ENCODE results near the gene KRT73.

KRT73 gene

DNA sequence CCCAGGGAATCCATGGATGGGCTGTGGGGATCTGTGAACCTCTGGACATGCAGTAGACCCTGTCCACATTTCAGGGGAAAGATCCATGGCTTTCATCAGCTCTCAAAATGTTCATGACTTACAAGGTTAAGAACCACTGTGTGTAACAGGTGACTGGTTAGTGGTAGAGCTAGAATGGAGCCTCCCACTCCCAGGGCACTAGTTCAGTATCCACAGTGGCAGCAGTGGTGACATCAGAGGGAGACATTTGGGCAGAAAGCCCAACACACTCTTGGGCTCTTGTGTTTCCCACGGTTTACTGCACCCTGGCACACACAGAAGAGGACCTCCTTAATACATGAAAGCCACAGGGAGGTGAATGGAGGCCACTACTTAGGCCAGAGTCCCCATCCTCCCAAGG lies 53.8 kb downstream of the KRT73 start:
- no peak for DNase-seq

DNA sequence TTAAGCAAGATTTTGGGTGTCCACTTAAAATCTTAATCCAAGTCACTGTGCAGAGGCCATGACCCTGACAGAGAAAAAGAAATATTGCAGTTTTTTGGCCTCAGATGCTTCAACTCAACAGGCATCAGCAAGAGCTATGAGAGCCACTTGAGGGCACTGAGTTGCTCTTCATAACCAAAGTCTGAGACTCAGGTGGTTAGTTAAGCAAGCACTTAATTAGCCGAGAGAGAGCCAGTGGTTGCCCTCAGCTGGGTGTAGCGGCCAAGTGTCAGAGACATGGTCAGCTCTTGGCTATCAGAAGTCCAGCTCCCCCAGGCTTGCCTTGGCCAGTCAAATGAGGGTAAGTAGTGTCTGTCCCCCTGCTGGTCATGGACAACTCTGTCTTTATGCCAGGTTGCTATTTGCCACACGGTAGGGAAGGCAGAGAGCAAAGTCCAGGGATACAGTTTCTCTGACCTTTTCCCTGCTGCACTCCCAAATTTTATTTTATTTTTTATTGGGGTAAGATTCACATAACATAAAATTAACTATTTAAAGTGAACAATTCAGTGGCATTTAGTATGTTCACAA lies 56.4 kb downstream of the KRT73 start:
- no peak for DNase-seq

DNA sequence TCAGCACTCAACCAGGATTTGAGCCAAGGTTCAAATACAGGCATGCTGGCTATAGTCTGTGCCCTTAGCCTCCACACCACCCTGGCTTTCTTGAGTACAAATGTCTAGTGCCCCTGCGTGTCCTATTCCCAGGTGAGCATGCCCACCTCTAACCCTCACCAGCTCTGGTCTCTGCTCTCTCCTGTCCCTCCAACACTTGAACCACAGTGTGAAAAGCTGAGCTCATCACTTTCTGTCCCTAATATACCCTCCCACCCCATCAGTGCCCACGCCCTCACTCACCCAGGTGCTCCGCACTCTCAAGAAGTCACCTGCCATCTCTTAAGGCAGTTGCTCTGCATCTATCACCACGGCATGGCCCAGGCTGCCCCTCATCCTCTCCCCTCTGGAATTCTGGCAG lies 58.4 kb downstream of the KRT73 start:
- no peak for DNase-seq

DNA sequence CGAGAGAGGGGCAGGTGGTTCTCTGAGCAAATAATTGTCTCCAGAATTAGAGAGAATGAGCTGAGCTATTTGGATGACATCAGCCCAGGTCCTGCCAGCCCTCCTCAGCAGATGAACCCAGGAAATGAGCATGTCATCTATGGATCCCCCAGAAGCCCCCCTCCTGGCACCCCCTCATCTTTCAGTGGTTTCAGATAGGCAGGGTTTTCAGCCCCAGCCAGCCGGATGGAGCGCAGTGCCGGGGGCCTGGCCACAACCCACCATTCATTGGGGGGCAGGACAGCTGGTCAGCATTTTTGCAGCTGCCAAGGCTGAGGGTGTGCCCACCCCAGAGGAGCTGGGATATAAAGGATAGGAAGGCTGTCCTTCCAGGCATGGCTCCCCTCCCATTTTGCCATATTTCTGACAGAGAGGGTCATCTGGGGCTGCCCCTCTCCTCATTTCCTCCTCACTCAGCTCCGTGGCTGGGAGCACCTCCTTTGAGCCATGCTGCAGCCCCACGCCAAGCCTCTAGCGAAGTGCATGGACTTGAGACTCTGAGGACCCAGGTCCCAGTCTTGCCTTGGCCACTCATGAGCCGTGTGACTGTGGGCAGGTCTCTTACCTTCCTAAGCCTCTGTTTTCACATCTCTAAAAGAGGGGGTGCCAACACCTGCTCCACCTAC lies 59.4 kb downstream of the KRT73 start:
- DNase-seq, result no peak
